ENCODE results near the gene PKIG. TPM values are rescaled to one million over a fixed set of nuclear protein-coding genes. Genes with fewer than 3 reads are reported as not detected.

The PKIG gene
- total RNA-seq, 2 donors from 2014 or later, result 24.4 to 46.1 TPM

GRCh38 chr20:44622501-44623270, 40.3 kb downstream of the PKIG start:
- no peak for DNase-seq
- Histone ChIP-seq H3K9me3 (no peaks in the 10 kb centered on the region), H3K27me3 (no peaks in the 10 kb centered on the region), H3K4me3 (no peak overlapping the region), H3K36me3 (no peaks in the 10 kb centered on the region), H3K4me1 (no peaks in the 10 kb centered on the region), H3K27ac (no peak overlapping the region), H3K9ac (ENCODE audit: low read depth in 2 of 2, low read length in 2 of 2) (no peak overlapping the region)
- TF ChIP-seq, protein P1, sequence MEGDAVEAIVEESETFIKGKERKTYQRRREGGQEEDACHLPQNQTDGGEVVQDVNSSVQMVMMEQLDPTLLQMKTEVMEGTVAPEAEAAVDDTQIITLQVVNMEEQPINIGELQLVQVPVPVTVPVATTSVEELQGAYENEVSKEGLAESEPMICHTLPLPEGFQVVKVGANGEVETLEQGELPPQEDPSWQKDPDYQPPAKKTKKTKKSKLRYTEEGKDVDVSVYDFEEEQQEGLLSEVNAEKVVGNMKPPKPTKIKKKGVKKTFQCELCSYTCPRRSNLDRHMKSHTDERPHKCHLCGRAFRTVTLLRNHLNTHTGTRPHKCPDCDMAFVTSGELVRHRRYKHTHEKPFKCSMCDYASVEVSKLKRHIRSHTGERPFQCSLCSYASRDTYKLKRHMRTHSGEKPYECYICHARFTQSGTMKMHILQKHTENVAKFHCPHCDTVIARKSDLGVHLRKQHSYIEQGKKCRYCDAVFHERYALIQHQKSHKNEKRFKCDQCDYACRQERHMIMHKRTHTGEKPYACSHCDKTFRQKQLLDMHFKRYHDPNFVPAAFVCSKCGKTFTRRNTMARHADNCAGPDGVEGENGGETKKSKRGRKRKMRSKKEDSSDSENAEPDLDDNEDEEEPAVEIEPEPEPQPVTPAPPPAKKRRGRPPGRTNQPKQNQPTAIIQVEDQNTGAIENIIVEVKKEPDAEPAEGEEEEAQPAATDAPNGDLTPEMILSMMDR (IDR thresholded peaks at IDR 0.05), result no peak
- intact Hi-C loops (cut with DNase I), result no loop called here

GRCh38 chr20:44624152-44624551, 41.8 kb downstream of the PKIG start:
- Histone ChIP-seq H3K27me3 (no peaks in the 10 kb centered on the region), H3K27ac (no peak overlapping the region), H3K4me3 (no peak overlapping the region), H3K36me3 (no peaks in the 10 kb centered on the region), H3K9me3 (no peaks in the 10 kb centered on the region), H3K9ac (ENCODE audit: low read depth in 2 of 2, low read length in 2 of 2) (no peak overlapping the region), H3K4me1 (no peaks in the 10 kb centered on the region)
- intact Hi-C loops (cut with DNase I), result no loop called here
- TF ChIP-seq, protein P1 (IDR thresholded peaks at IDR 0.05), result no peak
- DNase-seq, result no peak

GRCh38 chr20:44624743-44625271, 42.4 kb downstream of the PKIG start:
- no peak for DNase-seq
- H3K9me3 ChIP-seq, result no peaks in the 10 kb centered on the region
- H3K27me3 ChIP-seq, result no peaks in the 10 kb centered on the region
- no peaks in the 10 kb centered on the region for H3K36me3 ChIP-seq
- H3K9ac ChIP-seq (ENCODE audit: low read depth in 2 of 2, low read length in 2 of 2), result no peak overlapping the region
- TF ChIP-seq, protein P1 (IDR thresholded peaks at IDR 0.05), result no peak
- no peaks in the 10 kb centered on the region for H3K4me1 ChIP-seq
- H3K4me3 ChIP-seq, result no peak overlapping the region
- intact Hi-C loops (cut with DNase I), result no loop called here
- H3K27ac ChIP-seq, result no peak overlapping the region

DNA sequence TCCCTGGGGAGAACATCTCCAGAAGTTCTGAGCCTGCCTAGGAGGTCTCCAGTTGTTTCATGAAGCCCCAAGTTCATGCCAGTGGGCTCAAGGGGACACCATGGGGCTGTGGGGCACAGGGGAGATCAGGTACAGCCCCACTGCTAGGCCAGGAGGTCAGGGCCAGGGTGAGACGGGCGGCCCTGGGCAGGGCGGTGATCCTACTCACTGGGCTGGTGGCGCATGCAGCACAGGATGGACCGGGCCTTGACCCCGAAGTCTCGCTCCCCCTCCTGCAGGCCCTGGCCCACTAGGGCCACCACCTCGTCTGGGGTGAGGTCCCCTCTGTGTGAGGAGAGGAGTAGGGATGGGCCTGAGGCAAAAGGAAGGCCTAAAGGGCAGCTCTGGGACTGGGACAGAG, 43.0 kb downstream of the PKIG start:
- H3K27me3 ChIP-seq, result no peaks in the 10 kb centered on the region
- H3K9ac ChIP-seq (ENCODE audit: low read depth in 2 of 2, low read length in 2 of 2), result no peak overlapping the region
- H3K27ac ChIP-seq, result no peak overlapping the region
- intact Hi-C loops (cut with DNase I), result no loop called here
- no peak overlapping the region for H3K4me3 ChIP-seq
- H3K9me3 ChIP-seq, result no peaks in the 10 kb centered on the region
- no peak for DNase-seq
- TF ChIP-seq, protein P1 (IDR thresholded peaks at IDR 0.05), result no peak
- no peaks in the 10 kb centered on the region for H3K4me1 ChIP-seq
- H3K36me3 ChIP-seq, result no peaks in the 10 kb centered on the region

- intact Hi-C loops (cut with DNase I), result no loop called here
- no peaks in the 10 kb centered on the region for H3K36me3 ChIP-seq
- no peaks in the 10 kb centered on the region for H3K27me3 ChIP-seq
- H3K4me1 ChIP-seq, result no peaks in the 10 kb centered on the region
- H3K27ac ChIP-seq, result no peak overlapping the region
- TF ChIP-seq, protein P1 (IDR thresholded peaks at IDR 0.05), result no peak
- no peak for DNase-seq
- no peaks in the 10 kb centered on the region for H3K9me3 ChIP-seq
- H3K4me3 ChIP-seq, result no peak overlapping the region
- H3K9ac ChIP-seq (ENCODE audit: low read depth in 2 of 2, low read length in 2 of 2), result no peak overlapping the region
Measured at GRCh38 chr20:44626278-44626677, 43.9 kb downstream of the PKIG start.

All from colonic mucosa (tissue), 4 donors.